ENCODE data around the gene PCGF5.

PCGF5 gene

DNA sequence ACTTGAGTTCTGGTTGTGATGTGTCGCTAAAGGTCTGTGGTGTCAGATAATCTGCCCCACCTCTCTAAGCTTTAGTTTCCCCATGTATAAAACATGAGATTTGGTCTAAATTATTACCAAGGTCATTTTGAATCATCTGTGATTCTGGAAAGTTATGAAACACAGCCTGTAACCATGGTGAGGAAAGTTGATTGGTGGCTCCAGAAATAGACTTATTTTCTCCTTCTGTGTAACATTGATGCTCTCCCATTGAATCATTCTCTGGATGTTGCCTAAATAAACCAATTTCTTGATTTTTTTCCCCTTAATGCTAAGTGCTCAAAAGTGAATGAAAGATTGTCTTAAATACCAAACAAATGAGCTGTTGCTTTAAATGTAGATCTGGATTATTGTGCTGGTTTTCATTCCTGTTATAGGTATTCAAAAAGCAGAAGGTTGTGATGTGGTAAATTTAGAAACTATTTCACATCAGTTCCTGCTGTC is 30.0 kb upstream of the PCGF5 start:
- TF ChIP-seq, protein P1, sequence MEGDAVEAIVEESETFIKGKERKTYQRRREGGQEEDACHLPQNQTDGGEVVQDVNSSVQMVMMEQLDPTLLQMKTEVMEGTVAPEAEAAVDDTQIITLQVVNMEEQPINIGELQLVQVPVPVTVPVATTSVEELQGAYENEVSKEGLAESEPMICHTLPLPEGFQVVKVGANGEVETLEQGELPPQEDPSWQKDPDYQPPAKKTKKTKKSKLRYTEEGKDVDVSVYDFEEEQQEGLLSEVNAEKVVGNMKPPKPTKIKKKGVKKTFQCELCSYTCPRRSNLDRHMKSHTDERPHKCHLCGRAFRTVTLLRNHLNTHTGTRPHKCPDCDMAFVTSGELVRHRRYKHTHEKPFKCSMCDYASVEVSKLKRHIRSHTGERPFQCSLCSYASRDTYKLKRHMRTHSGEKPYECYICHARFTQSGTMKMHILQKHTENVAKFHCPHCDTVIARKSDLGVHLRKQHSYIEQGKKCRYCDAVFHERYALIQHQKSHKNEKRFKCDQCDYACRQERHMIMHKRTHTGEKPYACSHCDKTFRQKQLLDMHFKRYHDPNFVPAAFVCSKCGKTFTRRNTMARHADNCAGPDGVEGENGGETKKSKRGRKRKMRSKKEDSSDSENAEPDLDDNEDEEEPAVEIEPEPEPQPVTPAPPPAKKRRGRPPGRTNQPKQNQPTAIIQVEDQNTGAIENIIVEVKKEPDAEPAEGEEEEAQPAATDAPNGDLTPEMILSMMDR (IDR thresholded peaks at IDR 0.05; ENCODE audit: insufficient read depth, low read depth, low read length, missing control alignments), result no peak
- H3K4me3 ChIP-seq (ENCODE audit: low read length), result no peak overlapping the region
- DNase-seq (ENCODE audit: low read depth), result no peak

DNA sequence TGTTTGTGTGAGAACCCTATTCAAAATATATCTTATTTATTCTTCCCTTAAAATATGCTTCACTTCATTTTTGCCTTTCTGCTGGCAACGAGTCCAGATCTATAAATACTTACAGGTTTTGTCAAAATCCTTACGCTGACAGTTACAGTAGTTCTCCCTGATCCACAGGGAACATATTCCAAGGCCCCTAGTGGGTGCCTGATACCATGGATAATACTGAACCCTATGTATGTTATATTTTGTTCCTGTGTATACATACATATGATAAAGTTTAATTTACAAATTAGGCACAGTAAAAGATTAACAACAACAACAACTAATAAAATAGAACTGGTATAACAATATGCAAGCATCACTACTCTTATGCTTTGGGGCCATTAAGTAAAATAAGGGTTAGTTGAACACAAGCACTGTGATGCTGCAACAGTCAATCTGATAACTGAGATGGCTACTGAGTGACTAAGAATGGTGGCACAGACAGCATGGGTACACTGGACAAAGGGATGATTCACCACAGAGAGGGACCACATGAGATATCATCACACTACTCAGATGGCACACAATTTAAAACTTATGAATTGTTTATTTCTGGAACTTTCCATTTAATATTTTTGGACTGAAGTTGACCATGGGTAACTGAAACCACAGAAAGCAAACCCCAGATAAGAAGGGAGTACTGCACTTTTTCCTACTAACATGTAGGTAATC is 29.4 kb upstream of the PCGF5 start:
- no peak overlapping the region for H3K4me3 ChIP-seq (ENCODE audit: low read length)
- DNase-seq (ENCODE audit: low read depth), result peak; percentile 7
- TF ChIP-seq, protein P1 (IDR thresholded peaks at IDR 0.05; ENCODE audit: insufficient read depth, low read depth, low read length, missing control alignments), result no peak

DNA sequence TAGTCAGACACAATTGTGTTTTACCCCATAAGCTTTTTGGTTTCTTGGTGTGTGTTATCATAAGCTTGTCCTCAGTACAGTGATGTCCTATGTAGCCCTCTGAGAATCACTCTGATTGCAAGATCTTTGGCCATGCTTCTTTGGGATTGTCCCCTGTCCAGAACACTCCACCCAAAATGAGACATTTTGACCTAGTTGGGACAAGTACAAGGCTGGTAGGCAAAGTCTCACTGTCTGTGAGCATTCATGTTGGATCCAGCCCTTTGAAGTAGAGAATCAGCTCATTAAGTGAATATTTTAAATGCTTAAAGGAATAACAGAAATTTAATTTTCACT is 28.9 kb upstream of the PCGF5 start:
- TF ChIP-seq, protein P1 (IDR thresholded peaks at IDR 0.05; ENCODE audit: insufficient read depth, low read depth, low read length, missing control alignments), result no peak
- no peak for DNase-seq (ENCODE audit: low read depth)
- no peak overlapping the region for H3K4me3 ChIP-seq (ENCODE audit: low read length)

DNA sequence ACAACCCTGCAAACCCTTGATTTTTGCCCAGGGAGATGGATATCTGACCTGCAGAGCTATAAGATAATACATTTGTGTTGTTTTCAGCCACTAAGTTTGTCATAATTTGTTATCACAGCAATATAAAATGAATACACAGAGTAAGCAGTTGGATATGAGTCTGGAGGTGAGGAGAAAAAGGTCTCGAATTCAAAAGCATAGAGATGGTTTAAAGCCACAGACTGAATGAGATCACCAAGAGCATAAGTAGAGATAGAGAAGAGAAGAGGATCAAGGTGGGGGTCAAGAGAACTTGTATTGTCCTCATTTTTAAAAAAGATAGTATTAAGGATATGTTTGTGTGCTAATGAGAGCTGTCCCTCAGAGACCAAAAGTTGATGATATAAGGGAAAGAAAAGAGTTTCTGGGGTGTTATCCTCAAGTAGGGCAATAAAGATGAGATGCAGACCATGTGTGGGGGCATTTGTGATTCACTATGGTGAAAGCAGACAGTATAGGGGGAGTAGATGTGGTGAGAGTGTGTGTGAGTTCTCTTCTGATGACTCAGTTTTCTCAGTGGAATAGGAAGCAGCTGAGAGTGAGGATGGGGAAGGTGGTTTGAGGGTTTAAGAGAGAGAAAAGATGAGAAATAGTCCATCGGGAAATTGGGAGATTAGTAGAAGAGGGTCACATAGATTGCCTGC is 25.8 kb upstream of the PCGF5 start:
- TF ChIP-seq, protein P1 (IDR thresholded peaks at IDR 0.05; ENCODE audit: insufficient read depth, low read depth, low read length, missing control alignments), result no peak
- DNase-seq (ENCODE audit: low read depth), result no peak
- no peak overlapping the region for H3K4me3 ChIP-seq (ENCODE audit: low read length)

DNA sequence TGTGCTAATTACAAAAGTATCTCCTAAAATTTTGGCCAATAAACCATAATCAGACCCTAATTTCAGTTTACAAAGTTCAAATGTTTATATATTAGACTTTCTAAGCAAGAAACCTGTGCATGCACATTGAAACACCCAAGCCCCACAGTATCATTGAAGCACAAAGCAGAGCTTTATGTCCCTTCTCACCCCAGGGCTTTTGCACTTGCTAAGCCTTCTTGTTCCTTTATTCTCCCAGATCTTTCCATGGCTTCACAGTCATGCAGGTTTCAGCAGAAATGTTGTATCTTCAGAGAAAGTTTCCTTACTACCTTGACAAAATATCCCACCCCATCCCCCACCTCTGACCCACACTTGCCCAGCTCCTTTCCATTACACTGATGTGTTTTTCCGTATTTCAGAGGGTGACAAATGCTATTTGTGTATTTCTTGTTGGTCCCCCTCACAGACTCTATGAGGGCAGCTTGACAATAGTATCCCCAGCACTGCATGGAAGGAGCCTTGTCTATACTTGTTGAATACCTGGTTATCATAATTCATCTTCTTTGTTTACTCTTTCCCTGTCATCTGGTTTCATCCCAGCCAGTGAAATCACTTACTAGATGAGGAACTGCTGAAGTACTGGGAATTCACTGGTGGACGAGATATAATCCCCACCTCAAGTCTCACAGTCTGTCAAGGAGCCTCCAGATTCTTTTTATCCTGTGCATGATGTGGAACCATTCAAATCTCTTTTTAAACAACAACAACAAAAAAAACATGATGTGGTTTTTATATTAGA is 24.0 kb upstream of the PCGF5 start:
- TF ChIP-seq, protein P1 (IDR thresholded peaks at IDR 0.05; ENCODE audit: insufficient read depth, low read depth, low read length, missing control alignments), result no peak
- H3K4me3 ChIP-seq (ENCODE audit: low read length), result no peak overlapping the region
- DNase-seq (ENCODE audit: low read depth), result peak; percentile 49

DNA sequence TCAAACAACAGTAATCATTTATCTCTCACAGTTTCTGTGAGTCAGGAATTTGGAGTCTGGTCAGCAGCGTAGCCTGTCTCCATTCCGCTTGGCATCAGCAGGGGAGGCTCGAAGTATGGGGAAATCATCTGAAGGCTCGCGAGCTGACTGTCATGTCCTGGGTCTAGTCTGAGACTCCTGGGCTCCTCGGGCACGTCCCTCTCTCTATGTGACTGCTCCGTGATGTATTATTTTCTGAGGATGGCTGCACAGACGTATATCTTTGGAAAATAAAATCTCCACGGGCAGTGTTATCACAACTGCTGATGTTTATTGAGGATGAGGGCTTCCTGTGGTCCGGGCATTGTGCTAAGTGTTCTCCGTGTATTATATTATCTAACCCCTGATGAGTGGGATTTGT is 23.3 kb upstream of the PCGF5 start:
- DNase-seq (ENCODE audit: low read depth), result no peak
- TF ChIP-seq, protein P1 (IDR thresholded peaks at IDR 0.05; ENCODE audit: insufficient read depth, low read depth, low read length, missing control alignments), result no peak
- no peak overlapping the region for H3K4me3 ChIP-seq (ENCODE audit: low read length)

Data from epithelial cell of esophagus (primary cell).